ENCODE data around the gene CX3CL1.

CX3CL1 gene

DNA sequence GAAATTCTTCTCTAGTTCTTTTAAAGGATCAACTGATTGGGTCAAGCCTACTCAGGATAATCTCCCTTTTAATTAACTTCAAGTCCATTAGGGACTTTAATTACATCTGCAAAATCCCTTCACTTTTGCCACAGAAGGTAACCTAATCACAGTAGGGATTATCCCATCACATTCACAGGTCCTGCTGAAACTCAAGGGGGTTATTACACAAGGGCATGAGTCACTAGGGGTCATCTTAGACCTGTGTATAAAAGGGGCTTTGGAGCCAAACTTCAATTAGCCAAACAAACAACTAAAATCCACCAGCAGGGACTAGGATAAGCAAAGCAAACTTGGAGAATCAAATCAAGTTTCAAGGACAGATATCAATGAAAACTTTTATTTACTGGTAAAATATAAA, 55.5 kb downstream of the CX3CL1 start:
- no peak for DNase-seq (ENCODE audit: low spot score)
- in situ Hi-C loops (cut with MboI; ENCODE audit: low sequenced_read_pairs, unreplicated experiment), result no loop called here
- TF ChIP-seq, protein P1, sequence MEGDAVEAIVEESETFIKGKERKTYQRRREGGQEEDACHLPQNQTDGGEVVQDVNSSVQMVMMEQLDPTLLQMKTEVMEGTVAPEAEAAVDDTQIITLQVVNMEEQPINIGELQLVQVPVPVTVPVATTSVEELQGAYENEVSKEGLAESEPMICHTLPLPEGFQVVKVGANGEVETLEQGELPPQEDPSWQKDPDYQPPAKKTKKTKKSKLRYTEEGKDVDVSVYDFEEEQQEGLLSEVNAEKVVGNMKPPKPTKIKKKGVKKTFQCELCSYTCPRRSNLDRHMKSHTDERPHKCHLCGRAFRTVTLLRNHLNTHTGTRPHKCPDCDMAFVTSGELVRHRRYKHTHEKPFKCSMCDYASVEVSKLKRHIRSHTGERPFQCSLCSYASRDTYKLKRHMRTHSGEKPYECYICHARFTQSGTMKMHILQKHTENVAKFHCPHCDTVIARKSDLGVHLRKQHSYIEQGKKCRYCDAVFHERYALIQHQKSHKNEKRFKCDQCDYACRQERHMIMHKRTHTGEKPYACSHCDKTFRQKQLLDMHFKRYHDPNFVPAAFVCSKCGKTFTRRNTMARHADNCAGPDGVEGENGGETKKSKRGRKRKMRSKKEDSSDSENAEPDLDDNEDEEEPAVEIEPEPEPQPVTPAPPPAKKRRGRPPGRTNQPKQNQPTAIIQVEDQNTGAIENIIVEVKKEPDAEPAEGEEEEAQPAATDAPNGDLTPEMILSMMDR (IDR thresholded peaks at IDR 0.05; ENCODE audit: borderline replicate concordance, control extremely low read depth, extremely low read depth, insufficient read depth, missing control alignments), result no peak

DNA sequence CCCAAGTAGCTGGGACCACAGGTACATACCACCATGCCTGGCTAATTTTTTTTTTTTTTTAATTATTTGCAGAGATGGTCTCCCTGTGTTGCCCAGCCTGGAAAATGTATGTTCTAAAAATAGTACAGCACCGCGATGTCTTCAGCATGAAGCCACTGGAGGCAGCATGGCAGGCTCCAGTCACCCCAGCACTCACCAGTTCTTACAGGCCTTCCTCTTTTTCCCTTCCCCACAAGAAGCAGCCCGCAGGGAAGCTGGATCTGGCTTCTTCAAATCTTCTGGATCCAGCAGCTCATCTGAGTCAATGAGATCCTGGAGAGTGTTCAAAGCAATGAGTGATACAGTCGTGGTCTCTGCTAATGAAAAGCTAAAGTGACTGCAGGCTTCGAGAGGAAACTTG, 58.7 kb downstream of the CX3CL1 start:
- TF ChIP-seq, protein P1 (IDR thresholded peaks at IDR 0.05; ENCODE audit: borderline replicate concordance, control extremely low read depth, extremely low read depth, insufficient read depth, missing control alignments), result no peak
- in situ Hi-C loops (cut with MboI; ENCODE audit: low sequenced_read_pairs, unreplicated experiment), result no loop called here
- DNase-seq (ENCODE audit: low spot score), result no peak

DNA sequence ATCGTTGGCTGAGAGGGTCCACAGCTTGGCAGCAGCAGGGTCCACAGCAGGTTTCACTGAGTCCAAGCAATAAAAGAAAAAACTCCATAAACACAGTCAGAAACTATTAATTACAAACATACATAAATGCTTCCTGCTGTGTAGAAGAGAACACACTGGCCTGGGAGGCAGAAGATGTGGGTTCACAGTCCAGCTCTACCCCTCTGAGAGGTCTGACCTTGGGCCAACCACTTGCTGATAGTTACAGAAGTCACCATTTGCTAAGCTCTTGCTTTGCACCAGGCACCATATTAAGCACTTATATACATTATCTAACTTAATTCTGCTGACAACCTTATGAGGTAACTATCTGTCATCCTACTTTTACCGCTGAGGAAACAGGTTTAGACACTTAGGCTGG, 60.2 kb downstream of the CX3CL1 start:
- in situ Hi-C loops (cut with MboI; ENCODE audit: low sequenced_read_pairs, unreplicated experiment), result no loop called here
- TF ChIP-seq, protein P1 (IDR thresholded peaks at IDR 0.05; ENCODE audit: borderline replicate concordance, control extremely low read depth, extremely low read depth, insufficient read depth, missing control alignments), result no peak
- DNase-seq (ENCODE audit: low spot score), result no peak

DNA sequence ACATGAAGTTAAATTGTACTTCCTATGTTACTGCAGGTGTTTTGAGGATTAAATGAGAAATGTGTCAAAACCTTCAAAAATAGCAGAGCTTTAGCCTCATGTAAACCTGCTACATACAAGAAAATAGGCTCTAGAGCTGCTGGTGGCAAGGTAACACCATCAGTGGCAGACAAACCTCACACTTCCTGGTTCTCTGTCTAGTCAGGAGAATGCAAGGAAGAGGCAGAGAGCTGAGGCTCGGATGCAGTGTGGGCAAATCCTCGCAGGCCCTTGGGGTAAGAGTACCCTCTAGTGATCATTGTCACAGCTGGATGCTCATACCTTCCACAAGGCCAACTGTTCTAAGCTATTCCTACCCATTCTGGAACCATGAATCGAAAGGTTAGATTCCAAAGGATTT, 60.7 kb downstream of the CX3CL1 start:
- in situ Hi-C loops (cut with MboI; ENCODE audit: low sequenced_read_pairs, unreplicated experiment), result no loop called here
- no peak for DNase-seq (ENCODE audit: low spot score)
- TF ChIP-seq, protein P1 (IDR thresholded peaks at IDR 0.05; ENCODE audit: borderline replicate concordance, control extremely low read depth, extremely low read depth, insufficient read depth, missing control alignments), result no peak

- no peak for DNase-seq (ENCODE audit: low spot score)
- TF ChIP-seq, protein P1 (IDR thresholded peaks at IDR 0.05; ENCODE audit: borderline replicate concordance, control extremely low read depth, extremely low read depth, insufficient read depth, missing control alignments), result no peak
- in situ Hi-C loops (cut with MboI; ENCODE audit: low sequenced_read_pairs, unreplicated experiment), result no loop called here
Observed at GRCh38 chr16:57434003-57434402, 61.7 kb downstream of the CX3CL1 start.

All from GM13976 (cell line).